Ureter (tissue), 1 donor: Measurements from ENCODE around the gene BACE2. TPM values are rescaled to one million over a fixed set of nuclear protein-coding genes. Genes with fewer than 3 reads are reported as not detected.
"Not testable (repeated sequence)": the region's sequence is repeated elsewhere in the genome, so short reads cannot be mapped to it uniquely, and the experiment has no call there.

ENCODE experiments used
- DNase-seq: peaks from one replicate; pipeline ENCODE4 v3.0.0-alpha.2; 2020; ENCODE audit warnings: low spot score
- total RNA-seq: library from RNA; stranded (reverse); gene quantifications from one replicate; pipeline ENCODE4 v1.2.4, GENCODE V29; 2023
- donor health status: DM: yes; HTN: yes; CAD: no.

Gene BACE2
- total RNA-seq, 1 donor from 2014 or later: 52.9 TPM

DNA sequence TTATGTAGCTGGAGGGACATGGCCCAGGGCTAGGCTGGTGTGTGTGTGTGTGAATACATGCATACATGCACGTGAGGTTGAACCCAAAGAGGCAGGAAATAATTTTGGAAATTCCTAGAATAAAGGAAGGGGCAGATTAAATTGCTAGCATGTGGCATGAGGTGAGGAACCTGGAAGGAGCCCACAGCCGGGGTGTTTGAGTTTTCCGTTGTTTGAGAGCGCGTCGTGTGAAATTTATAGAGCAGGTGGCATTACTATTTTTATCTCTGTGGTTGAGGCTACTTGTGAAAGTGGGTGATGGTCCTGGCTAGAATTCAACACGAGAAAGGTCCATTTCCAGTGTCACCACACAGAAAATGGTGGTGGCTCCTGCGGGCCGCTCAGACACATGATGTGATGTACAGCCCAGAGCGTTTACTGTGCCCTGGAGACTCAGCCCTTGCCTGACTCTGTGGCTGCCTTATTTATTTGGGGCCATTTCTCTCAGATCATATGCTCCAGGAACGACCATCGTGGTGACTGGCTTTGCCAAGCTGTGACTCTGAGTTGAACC, 48.0 kb downstream of the BACE2 start:
- DNase-seq: no peak

DNA sequence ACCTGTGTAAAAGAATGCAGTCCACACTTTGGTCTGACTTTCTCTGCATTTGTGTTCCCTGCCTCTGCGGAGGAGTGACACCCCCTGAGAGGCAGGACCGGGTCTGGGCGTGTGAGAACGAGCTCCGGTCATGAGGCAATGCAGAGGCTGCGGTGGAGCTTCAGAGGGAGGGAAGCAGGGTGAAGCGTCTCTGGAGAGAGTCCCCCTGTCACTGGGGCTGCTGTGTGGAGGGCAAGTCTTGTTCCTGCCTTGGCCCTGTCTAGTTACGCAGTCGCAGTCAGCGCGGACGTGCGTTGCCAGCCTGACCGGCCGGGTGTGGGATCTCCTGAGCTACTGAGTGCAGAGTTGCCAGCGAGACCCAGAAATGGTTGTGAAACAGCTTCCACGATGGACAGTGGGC, 48.5 kb downstream of the BACE2 start:
- DNase-seq: peak; percentile 59

DNA sequence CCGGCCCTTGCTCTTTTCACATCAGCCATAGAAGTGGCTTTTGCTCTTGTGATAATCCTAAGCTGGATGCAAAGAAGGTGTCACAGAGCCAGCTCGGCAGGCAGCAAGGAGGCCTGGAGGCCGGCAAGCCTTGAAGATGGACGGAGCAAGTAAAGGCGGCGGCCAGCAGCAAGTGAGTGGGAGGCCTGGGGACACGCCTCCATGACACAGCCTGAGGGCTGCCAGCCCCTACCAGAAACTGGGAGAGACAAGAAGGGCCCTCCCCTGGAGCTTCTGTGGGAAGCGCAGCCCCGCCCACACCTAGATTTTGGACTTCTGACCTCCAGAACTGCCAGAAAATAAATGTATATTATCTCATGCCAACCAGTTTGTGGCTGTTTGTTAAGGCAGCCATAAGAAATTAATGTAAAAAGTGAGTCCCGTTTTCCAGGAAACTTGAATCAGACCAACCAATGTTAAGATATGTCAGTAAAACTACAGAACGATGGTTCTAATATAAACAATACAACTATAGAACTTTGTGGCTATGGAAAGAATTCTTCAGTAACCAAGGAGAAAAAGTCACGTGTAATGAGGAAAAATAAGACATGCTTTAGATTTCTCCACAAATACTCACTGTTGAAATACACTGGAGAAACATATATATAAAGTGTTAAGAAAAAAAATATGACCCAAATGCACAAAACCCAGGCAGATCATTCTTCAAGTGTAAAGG, 49.9 kb downstream of the BACE2 start:
- DNase-seq: no peak

DNA sequence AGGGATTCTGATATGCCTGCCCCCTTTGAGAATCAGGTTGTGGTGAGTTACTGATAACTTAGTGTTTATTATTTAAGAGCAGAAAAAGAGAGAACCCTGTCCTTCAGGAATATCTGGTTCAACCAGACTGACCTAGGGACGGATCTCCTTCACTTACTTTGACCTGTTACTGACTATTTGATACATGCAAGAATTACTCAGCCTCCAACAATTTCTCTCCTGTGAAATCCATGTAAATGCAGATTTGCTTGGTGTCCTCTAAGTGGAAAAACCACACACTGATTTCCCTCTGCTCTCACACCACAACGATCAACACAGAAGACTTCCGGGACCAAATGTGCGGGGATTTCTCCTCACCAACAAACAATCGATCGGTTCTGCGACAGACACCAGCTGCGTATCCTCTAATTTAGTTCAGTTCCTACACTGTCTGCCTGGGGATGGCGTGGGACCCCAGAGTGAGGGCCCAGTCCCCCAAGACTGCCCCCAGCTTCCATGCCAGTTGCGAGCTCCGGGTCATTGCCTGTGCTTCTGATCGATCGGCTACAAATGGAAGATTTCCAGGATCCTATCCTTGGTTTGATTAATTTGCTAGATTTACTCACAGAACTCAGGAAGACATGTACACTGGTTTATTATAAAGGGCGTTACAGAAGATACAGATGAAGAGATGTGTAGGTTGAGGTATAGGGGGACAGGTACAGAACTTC, 51.7 kb downstream of the BACE2 start:
- no peak for DNase-seq

DNA sequence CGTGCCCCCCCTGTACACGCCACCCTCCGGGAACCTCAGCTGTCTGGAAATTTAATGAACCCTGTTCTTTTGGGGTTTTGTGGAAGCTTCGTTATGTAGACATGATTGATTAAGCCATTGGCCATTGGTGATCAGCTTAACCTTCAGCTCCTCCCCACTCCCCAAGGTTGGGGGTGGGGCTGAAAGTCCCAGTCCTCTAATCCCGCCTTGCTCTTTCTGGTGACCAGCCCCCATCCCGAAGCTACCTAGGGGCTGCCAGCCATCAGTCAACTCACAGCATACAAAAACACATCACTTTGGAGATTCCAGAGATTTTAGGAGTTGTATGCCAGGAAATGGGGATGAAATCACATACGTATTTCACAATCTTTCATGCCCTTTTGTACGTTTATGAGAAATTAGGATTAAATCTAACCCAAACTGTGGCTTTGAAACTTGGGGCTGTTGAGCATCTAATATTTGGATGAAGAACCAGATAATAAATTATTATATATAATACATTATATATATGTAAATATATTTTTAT, 52.3 kb downstream of the BACE2 start:
- DNase-seq: no peak

DNA sequence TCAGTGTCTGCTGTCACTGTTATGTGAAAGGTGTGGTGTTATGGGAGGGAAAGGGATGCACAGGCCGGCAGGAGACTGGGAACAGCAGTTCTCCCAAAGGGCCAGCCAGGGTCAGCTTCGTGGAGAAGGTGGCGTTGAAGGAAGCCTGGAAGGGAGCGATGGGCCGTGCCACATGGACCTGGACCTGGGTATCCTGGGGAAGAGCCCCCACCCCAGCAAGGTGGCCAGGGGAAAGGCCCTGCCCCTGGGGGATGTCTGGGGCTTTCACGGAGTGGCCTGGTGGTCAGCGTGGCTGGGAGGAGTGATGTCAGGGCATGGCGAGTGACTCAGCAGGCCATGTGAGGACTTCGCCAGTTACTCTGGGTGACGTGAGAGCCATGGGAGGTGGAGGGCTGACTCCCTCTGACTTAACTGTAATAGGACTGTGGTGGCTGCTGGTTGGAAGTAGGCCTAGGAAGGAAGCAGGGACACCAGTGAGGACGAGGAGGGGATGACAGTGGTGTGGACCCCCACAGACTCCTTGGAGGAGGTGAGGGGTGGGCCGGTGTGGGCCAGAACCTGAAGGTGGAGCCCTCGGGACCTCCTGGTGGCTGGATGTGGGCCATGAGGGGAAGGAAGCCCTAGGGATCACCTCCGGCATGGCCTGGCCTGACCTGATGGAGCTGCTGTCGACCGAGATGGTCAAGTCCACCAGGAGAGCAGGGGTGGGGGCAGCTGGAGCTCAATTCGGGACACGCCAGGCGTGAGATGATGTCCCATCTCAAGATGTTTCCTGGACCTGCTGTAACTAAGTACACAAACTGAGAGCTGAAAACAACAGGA, 54.5 kb downstream of the BACE2 start:
- DNase-seq: no peak

DNA sequence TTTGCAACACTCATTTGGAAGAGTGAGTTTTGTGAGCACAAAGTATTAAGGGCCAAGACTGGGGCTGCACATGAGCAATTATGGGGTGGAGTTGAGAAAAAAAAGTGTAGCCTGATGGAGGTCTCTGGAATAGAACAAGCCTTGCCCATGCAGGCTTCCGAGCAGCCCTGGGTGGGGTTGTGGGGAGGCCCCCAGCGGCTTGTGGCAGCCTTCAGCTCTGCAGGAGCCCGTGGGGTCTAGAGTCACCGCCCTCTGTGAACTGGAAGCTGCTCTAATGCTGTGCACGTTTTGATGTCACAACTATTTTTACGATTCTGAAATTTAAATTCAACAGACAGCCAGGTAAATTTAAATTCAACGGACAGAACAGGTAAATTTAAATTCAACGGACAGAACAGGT, 58.9 kb downstream of the BACE2 start:
- DNase-seq: no peak

DNA sequence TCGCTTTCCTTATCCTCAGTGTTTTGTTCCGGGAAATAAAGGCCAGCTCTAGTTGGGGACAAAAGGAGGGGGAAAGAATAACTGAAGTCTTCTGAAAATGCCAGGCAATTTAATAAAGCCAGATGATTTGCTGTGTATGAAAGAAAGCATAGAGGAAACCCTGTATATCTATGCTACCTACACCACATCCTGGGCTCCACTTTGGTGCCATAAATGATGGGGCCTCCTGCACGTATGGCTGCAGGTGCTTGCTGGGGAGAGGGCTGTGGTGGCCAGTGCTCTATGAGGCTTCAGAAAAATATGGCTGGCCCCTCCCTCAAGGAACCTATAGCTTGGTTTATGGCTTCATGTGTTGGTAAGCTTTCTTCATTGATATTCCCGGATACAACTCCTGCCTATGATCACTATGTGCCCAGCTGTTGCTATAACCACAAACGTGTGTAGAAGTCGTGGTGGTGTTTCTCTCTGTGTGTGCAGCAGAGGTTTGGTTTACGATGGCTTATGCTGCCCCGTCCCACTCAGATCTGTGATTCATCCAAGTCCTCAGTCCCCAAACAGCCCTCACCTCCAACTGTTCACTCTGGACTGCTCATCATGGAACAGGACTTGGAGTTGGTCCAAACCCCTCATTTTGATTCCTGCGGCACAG, 59.5 kb downstream of the BACE2 start:
- no peak for DNase-seq

DNA sequence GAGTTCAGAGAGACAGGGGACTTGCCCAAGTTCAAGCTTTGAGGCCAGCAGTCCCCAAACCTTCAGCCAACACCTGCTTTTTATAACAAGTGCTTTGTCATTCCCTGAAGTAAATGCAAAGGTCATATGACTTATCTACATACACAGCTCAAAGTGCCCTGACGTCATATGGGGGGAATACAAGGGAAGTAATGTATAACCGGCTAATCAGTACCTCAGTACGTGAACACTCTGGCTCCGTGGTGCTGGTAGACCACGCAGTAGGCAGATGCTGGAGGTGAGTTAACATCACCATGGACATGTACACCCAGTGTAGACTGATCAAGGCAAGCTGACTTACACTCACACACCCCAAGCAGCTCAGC, 60.0 kb downstream of the BACE2 start:
- no peak for DNase-seq

DNA sequence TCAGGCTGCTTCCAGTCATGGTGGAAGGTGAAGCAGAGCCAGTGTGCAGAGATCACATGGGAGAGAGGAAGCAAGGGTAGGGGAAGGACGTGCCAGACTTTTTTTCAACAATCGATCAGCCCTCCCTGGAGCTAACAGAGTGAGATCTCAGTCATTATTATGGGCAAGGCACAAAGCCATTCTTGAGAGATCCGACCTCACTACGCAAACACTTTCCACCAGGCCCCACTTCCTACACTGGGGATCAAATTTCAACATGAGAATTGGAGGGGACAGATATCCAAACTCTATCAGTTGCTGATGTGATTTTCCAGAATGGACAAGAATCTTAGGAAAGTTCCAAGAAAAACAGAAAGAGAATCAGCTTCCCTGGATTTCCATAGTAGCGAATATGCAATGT, 60.5 kb downstream of the BACE2 start:
- no peak for DNase-seq

DNA sequence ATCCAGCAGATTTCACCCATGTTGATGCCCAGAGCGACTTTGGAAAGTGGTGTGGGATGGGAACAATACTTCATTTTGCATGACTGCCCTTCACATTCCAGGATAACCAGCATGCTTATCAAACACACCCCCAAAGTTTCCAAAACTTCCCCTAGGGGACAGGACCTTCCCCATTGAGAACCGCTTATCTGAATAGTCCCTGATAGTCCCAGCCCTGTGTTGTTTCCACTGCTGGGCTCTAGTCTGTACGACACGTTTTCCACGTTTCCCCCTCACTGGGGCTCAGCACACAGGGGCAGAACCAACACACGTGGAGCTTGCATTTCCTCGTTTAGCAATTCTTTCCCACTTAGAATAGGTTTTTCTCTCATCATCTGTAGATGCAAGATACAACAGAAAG, 61.0 kb downstream of the BACE2 start:
- no peak for DNase-seq

DNA sequence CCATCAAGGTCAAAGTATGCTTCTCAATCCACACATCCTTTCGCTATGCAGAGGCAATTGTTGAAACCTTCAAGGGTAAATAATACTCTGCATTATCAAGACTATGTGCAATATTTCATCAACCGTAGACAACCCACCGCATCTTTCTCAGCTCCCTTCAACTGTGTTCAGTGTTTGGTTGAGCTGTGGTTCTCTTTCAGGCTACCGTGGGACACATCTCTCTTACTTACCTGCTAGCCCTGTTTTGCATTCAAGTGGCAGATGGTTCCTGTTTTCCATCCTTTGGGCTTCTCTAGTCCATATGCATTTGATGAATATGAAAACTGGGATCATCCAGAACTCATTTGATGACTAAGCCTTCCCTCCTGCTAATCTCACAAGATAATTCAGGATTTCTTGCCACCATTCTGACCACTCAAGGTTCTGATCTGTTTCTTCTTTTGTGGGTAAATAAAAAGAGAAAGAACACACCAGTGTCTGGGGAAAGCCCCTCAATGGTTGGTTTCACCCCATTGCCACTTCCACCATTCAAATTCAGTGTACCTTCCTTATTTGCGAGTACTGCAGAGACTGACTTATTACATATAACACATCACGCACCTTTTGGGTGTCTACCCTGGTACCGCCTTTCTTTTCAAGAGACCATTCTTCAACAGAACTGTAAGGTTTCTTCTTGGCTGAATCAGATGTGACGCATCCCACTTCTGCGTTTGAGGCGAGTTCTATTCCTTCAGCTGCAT, 61.7 kb downstream of the BACE2 start:
- no peak for DNase-seq

DNA sequence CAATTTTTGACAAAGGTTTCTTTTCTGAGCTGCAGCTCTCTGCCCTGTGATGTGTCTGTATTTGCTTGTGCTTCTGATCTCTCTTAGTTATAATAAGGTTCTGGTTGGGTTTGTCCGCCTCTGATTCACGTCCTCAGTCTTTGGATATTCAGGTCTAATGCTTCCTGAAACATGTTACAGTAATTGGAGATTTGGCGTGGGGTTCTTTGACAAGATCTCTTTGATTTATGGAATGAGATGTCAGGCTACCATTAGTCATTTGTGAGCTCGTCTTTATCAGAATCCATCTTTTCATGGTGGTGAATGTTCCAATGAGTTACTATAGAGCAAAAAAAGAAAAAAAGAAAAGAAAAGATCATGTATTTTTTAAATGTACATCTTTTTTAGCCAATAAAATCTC, 62.5 kb downstream of the BACE2 start:
- no peak for DNase-seq

DNA sequence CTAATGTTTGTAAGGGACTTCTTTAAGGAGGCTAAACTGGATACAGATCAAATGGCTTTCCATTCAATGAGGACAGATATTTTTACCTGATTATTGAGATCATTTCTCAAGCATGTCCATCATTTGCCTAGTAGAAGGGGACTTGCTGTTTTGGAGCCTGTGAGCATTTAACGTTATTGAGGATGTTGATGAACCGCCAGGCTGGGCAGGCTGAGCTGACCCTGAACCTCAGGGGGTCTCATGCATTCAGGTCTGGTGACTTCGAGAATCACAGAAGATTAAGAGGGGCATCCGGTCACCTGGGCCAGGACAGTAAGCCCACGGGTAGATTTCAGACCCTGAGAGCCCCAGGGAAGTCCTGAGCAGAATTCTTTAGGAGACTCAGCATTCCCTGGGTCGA, 63.1 kb downstream of the BACE2 start:
- no peak for DNase-seq

DNA sequence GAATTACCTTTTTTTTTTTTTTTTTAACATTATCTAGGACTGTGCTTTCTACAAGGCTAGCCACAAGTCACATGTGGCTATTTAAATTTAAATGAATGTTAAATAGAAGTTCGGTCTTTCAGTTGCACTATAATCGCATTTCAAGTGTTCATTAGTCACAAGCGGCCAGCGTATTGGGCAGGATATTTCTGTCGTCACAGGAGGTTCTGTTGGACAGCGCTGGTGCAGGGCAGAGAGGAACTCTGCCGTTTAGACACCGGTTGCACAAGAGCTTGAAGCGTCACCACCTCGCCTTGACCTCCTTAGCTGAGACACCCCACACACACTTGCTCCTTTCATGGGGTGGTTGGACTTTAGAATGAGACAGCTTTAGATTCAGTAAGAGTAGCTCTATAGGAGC, 64.1 kb downstream of the BACE2 start:
- DNase-seq: no peak

DNA sequence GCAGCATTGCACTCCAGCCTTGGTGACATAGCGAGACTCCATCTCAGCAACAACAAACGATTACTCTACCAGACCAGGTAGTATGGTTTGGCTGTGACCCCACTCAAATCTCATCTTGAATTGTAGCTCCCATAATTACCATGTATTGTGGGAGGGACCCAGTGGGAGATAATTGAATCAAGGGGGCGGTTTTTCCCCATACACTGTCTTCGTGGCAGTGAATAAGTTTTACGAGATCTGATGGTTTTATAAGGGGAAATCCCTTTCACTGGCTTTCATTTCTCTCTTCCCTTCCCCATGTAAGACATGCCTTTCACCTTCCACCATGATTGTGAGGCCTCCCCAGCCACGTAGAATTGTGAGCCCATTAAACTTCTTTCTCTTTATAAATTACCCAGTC, 66.0 kb downstream of the BACE2 start:
- no peak for DNase-seq

DNA sequence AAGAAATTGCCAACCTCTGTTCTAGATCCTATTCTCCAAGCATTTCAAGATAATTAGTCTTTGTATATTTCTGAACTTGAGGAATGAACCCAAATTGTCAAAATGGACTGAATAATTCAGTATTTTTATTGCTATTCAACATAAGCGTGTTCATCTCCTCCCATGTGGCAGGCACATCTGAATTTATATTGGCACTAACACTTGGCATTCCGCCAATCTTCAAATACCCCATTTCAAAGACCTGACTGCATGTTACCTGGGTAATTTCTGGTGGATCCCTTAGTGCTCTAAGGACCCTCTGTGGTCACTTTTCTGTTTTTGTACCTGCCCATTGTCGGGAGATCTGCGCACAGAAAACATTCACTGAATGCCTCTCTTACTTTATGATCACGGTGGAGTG, 66.6 kb downstream of the BACE2 start:
- DNase-seq: no peak

DNA sequence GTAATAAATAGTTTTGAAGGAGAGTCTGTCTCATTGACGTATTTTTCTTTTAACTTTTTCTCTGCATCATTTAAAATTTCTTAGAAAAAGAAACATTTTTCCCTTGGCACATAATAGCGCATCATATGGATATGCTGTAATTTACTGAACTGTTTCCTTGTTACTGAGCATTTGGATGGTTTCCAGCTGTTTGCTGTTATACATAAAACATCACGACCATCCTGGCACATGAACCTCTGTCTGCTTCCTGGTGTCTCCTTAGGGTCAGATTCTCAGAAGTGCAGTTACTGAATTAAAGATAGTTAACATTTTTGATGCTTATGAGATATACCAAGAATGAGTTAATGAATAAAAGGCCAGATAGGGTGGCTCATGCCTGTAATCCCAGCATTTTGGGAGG, 67.2 kb downstream of the BACE2 start:
- no peak for DNase-seq

DNA sequence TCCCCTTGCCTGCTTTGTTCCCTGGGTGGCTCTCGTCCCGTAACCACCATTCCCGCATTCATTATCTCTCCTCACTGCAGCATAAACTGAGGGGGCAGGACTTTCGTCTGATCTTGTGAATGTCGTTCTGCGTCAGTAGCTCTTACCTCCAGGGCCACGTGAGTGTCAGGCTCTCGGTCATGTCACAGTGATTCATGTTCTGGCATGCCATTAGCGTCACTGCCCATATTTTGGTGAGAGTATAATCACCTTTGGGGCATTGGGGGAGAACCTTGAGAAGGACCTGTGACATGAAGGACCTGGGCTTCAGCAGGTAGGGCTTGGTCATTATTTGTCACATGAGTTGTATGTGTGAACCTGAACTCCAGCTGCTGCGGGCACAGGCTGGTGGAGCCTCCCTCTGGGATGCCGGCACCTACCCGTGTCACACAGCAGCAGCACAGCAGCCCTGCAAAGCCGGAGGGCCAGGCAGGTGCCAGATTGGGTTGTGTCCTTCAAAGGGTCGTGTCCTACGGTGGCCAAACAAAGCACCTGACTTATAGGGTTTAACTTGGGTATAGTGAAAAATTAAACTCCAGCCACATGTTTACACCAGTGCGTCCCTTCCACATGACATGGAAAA, 68.5 kb downstream of the BACE2 start:
- no peak for DNase-seq

DNA sequence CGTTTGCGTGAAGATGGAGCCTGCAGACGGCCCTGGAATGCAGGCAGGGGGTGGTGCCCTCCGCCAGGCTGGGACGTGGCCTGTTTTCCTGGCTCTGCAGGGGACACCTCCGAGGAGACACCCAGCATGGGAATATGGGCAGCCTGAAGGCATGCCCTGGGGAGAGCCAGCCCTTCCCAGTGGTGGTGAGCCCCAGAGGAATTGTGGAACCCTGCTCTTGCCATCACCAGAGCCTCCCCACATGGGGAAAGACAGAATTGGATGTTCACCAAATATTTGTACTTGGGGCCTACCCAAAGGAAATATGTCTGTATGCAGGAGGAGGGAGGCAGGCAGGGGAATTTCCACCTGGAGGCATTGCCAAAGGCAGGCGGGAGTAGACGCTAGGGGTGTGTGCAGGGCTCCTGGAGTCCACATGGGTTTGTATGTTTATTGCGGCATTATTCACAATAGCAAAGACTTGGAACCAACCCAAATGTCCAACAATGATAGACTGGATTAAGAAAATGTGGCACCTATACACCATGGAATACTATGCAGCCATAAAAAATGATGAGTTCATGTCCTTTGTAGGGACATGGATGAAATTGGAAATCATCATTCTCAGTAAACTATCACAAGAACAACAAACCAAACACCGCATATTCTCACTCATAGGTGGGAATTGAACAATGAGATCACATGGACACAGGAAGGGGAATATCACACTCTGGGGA, 70.3 kb downstream of the BACE2 start:
- DNase-seq: not testable (repeated sequence)
